B cell (primary cell): ENCODE measurements around the gene EEF1A2. TPM values are rescaled to one million over a fixed set of nuclear protein-coding genes. Genes with fewer than 3 reads are reported as not detected.

ENCODE experiments used
- ATAC-seq: fragments of 200-7000 bp; cut with Tn5 transposase; one replicate; pipeline ENCODE4 v1.10.0; 2021; ENCODE audit warnings: low read depth, mild to moderate bottlenecking, moderate number of reproducible peaks, moderate library complexity
- CTCF ChIA-PET: fragments of 350-600 bp; sonication (Branson Sonifier 250); formaldehyde crosslinking; loops from one replicate; lab custom pipeline; 2021; ENCODE audit warnings: antibody characterized with exemption, inconsistent platforms; lab: Charles Lee
- POLR2A ChIA-PET: fragments of 350-600 bp; sonication (Branson Sonifier 250); formaldehyde crosslinking; loops from one replicate; lab custom pipeline; 2021; ENCODE audit warnings: antibody characterized with exemption; lab: Charles Lee
- DNase-seq: peaks from one replicate; pipeline ENCODE4 v3.0.0; 2013
- H2AFZ ChIP-seq: 2 replicates; pipeline ENCODE4 v1.6.1; 2012; ENCODE audit warnings: mild to moderate bottlenecking, low read depth, low read length; ENCODE audit not compliant: insufficient read depth, poor library complexity, severe bottlenecking
- H3K27ac ChIP-seq, 2 donors: 1 replicate in 1 of 2; 2 replicates in 1 of 2; pipeline ENCODE4 v1.5.1; 2012 to 2013; ENCODE audit warnings: low read length in 2 of 2, mild to moderate bottlenecking in 2 of 2, moderate library complexity in 1 of 2
- H3K27me3 ChIP-seq, 4 experiments: fragments of 200-600 bp in 1 of 4; sonication (generic) in 1 of 4; replicated peaks in 1 of 4; 1 replicate in 2 of 4; 2 replicates in 2 of 4; pipeline versions ENCODE4 v1.6.1 to v1.7.0; 2013 to 2016; ENCODE audit warnings: low read length in 3 of 4, mild to moderate bottlenecking in 2 of 4, mixed read lengths in 1 of 4, moderate library complexity in 1 of 4; ENCODE audit not compliant: insufficient read depth in 4 of 4, control insufficient read depth in 3 of 4; ENCODE audit errors: control extremely low read depth in 1 of 4
- H3K36me3 ChIP-seq, 2 experiments: replicated peaks in 1 of 2; 1 replicate in 1 of 2; 2 replicates in 1 of 2; pipeline versions ENCODE4 v1.6.1 to v1.7.1; 2013; ENCODE audit warnings: low read length in 1 of 2; ENCODE audit not compliant: insufficient read depth in 2 of 2, control insufficient read depth in 1 of 2; ENCODE audit errors: control extremely low read depth in 1 of 2, extremely low read depth in 1 of 2
- H3K4me1 ChIP-seq, 2 donors: fragments of 200-600 bp in 1 of 2; sonication (generic) in 1 of 2; 1 replicate in 1 of 2; 2 replicates in 1 of 2; pipeline versions ENCODE4 v1.5.1 to v1.6.1; 2013 to 2017; ENCODE audit warnings: low read length in 2 of 2; ENCODE audit not compliant: control insufficient read depth in 2 of 2, insufficient read depth in 2 of 2
- H3K4me2 ChIP-seq: replicated peaks from 2 replicates; pipeline ENCODE3; 2012; ENCODE audit warnings: mild to moderate bottlenecking, low read depth, low read length; ENCODE audit not compliant: poor library complexity, severe bottlenecking
- H3K4me3 ChIP-seq, 5 experiments: fragments of 200-600 bp in 1 of 5; sonication (generic) in 1 of 5; 1 replicate in 3 of 5; 2 replicates in 2 of 5; pipeline versions ENCODE4 v1.5.1 to v1.7.0; 2011 to 2016; ENCODE audit warnings: low read length in 4 of 5, mild to moderate bottlenecking in 4 of 5, low read depth in 2 of 5, control low read depth in 1 of 5, moderate library complexity in 1 of 5; ENCODE audit not compliant: insufficient read depth in 1 of 5; ENCODE audit errors: control extremely low read depth in 1 of 5, extremely low read depth in 1 of 5
- H3K79me2 ChIP-seq: fragments of 200-600 bp; sonication (generic); one replicate; pipeline ENCODE4 v1.6.0; 2016; ENCODE audit warnings: low read length; ENCODE audit not compliant: control insufficient read depth, insufficient read depth
- H3K9ac ChIP-seq: fragments of 200-600 bp; sonication (generic); 2 replicates; pipeline ENCODE4 v1.6.1; 2017; ENCODE audit warnings: mild to moderate bottlenecking, low read length, moderate library complexity
- H3K9me3 ChIP-seq, 3 donors: one replicate each; pipeline versions ENCODE4 v1.6.1 to v1.7.1; 2013; ENCODE audit warnings: low read length in 2 of 3; ENCODE audit not compliant: control insufficient read depth in 2 of 3, insufficient read depth in 1 of 3; ENCODE audit errors: control extremely low read depth in 1 of 3
- H4K20me1 ChIP-seq: 2 replicates; pipeline ENCODE4 v1.6.0; 2012; ENCODE audit warnings: mild to moderate bottlenecking, low read length; ENCODE audit not compliant: insufficient read depth, control insufficient read depth, poor library complexity, severe bottlenecking
- H3K27ac Mint-ChIP-seq: one replicate; pipeline ENCODE4 v1.8.0; 2021; ENCODE audit warnings: mixed read lengths
- H3K27me3 Mint-ChIP-seq: one replicate; pipeline ENCODE4 v1.8.0; 2021; ENCODE audit warnings: mixed read lengths
- H3K4me1 Mint-ChIP-seq: one replicate; pipeline ENCODE4 v1.8.0; 2021; ENCODE audit warnings: mixed read lengths
- H3K4me3 Mint-ChIP-seq: one replicate; pipeline ENCODE4 v1.8.0; 2021; ENCODE audit warnings: mixed read lengths
- H3K9me3 Mint-ChIP-seq: one replicate; pipeline ENCODE4 v1.8.0; 2022; ENCODE audit warnings: mixed read lengths; ENCODE audit not compliant: insufficient read depth
- EZH2 ChIP-seq: IDR thresholded peaks from 2 replicates; pipeline ENCODE4 v1.6.1; 2012; ENCODE audit warnings: borderline replicate concordance, low read depth, mild to moderate bottlenecking, moderate library complexity, low read length; ENCODE audit not compliant: insufficient read depth, poor library complexity, severe bottlenecking
- WGBS: methylation state at CpG from one replicate; pipeline ENCODE4 v1.1.5; 2013; ENCODE audit warnings: missing lambda C conversion rate; ENCODE audit not compliant: insufficient coverage; 5-methylcytosine and 5-hydroxymethylcytosine counted together
- intact Hi-C: fragments of 100-400 bp; cut with micrococcal nuclease; formaldehyde crosslinking; loops from one replicate; pipeline ENCODE4 v1.10.0; 2022
- polyA plus RNA-seq: library from polyadenylated mRNA; depleted of rRNA; stranded (reverse); fragments of >200 nt; gene quantifications from 2 replicates; pipeline ENCODE4 v1.2.3, GENCODE V29; 2012
- total RNA-seq, 2 donors: library from RNA; stranded (reverse); fragments of 120-200 nt in 1 of 2; gene quantifications; 1 replicate in 1 of 2; 2 replicates in 1 of 2; pipeline versions ENCODE4 v1.2.3 to v1.2.4, GENCODE V29; 2013 to 2022
- TF ChIP-seq, protein P1 (sequence below): fragments of 200-600 bp; IDR thresholded peaks from one replicate; pipeline ENCODE4 v1.8.0; 2022; ENCODE audit warnings: antibody characterized with exemption, mild to moderate bottlenecking

Gene EEF1A2
- total and polyA plus RNA-seq, 2 donors (not counting 1 experiment from before 2014, with no cell fraction given), result 2.2 to 2.9 TPM

DNA sequence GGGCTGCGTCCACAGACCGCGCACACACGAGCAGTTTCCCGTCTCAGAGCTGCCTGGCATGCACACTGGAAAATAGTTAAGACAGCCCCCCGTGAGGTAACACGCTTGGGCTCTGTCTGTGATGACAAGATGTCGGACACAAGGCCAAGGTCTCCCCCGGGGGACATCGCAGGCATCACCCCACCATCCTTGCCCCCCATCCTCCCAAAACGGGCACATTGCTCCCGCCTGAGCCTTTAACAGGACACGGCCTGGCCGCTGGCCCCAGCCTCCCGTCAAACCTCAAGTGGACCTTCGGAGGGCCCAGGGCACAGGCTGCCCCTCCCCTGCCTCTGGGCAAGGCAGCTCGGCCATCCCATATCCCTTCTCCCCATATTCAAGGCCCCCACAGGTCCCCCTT lies 32.0 kb downstream of the EEF1A2 start:
- CTCF ChIA-PET, result no interaction called here
- Histone ChIP-seq H3K4me2 (no peak overlapping the region), H3K9ac (no peak overlapping the region), H2AFZ (no peak overlapping the region), H3K36me3 (no peaks in the 10 kb centered on the region), H3K27me3 (peaks cover 0 to 25% (median 3%) of the 10 kb centered on the region in 4 experiments), H3K79me2 (no peaks in the 10 kb centered on the region), H3K4me1 (peaks cover 0 to 2% of the 10 kb centered on the region in 2 donors), H4K20me1 (no peaks in the 10 kb centered on the region), H3K27ac (no peak overlapping the region), H3K4me3 (no peak overlapping the region), H3K9me3 (peaks cover 0 to 3% (median 0%) of the 10 kb centered on the region in 3 donors)
- Mint-ChIP-seq H3K27me3 (peaks cover 40% of the 10 kb centered on the region), H3K4me3 (no peak overlapping the region), H3K9me3 (no peaks in the 10 kb centered on the region), H3K27ac (no peak overlapping the region), H3K4me1 (no peaks in the 10 kb centered on the region)
- TF ChIP-seq, protein P1, sequence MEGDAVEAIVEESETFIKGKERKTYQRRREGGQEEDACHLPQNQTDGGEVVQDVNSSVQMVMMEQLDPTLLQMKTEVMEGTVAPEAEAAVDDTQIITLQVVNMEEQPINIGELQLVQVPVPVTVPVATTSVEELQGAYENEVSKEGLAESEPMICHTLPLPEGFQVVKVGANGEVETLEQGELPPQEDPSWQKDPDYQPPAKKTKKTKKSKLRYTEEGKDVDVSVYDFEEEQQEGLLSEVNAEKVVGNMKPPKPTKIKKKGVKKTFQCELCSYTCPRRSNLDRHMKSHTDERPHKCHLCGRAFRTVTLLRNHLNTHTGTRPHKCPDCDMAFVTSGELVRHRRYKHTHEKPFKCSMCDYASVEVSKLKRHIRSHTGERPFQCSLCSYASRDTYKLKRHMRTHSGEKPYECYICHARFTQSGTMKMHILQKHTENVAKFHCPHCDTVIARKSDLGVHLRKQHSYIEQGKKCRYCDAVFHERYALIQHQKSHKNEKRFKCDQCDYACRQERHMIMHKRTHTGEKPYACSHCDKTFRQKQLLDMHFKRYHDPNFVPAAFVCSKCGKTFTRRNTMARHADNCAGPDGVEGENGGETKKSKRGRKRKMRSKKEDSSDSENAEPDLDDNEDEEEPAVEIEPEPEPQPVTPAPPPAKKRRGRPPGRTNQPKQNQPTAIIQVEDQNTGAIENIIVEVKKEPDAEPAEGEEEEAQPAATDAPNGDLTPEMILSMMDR, result no peak
- no peak for TF ChIP-seq EZH2
- intact Hi-C loops, result no loop called here
- no peak for DNase-seq
- ATAC-seq, result no peak
- POLR2A ChIA-PET, result no interaction called here
- 91% methylated on average over 17 of the region's 17 CpGs for WGBS

DNA sequence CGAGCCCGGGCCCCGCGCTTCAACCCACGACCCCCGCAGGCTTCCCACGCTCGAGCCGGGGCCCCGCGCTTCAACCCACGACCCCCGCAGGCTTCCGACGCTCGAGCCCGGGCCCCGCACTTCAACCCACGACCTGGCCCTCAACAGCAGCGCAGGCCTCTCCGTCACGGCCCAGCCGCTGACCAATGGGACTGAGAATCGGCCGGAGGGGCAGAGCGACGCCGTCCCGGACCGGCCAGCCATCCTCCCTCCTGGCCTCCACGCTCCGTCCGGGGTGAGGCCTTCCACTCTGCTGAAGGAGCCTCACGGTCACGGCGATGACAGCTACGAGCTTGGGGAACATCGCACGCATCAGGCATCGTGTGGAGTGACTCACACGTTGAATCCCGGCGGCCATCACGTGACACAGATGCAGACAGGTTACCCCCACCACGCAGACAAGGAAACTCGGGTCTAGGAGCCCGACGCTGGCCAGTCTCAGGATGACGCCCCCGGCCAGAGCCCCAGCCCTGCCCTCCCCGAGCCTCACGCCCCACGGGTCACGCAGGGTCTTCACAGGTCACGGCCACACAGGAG lies 32.5 kb downstream of the EEF1A2 start:
- H3K9me3 ChIP-seq, result peaks cover 0 to 3% (median 0%) of the 10 kb centered on the region in 3 donors
- no peak overlapping the region for H3K9ac ChIP-seq
- intact Hi-C loops, result no loop called here
- Mint-ChIP-seq H3K4me1 (no peaks in the 10 kb centered on the region), H3K27ac (no peak overlapping the region), H3K9me3 (no peaks in the 10 kb centered on the region), H3K4me3 (no peak overlapping the region), H3K27me3 (peaks cover 40% of the 10 kb centered on the region)
- no peak for ATAC-seq
- H3K4me3 ChIP-seq, result no peak overlapping the region
- H3K79me2 ChIP-seq, result no peaks in the 10 kb centered on the region
- H3K27me3 ChIP-seq, result peaks cover 0 to 25% (median 3%) of the 10 kb centered on the region in 4 experiments
- H3K36me3 ChIP-seq, result no peaks in the 10 kb centered on the region
- no peak overlapping the region for H3K4me2 ChIP-seq
- POLR2A ChIA-PET, result no interaction called here
- WGBS, result 85% methylated on average over 55 of the region's 55 CpGs
- TF ChIP-seq, protein P1, result no peak
- TF ChIP-seq EZH2, result no peak
- DNase-seq, result no peak
- CTCF ChIA-PET, result no interaction called here
- no peak overlapping the region for H3K27ac ChIP-seq
- H4K20me1 ChIP-seq, result no peaks in the 10 kb centered on the region
- no peak overlapping the region for H2AFZ ChIP-seq
- H3K4me1 ChIP-seq, result no peaks in the 10 kb centered on the region
